Activated CD4-positive, alpha-beta T cell treated with anti-CD3 and anti-CD28 coated beads, Interleukin-2, amount 50 U/mL, for 1 hour (primary cell): Measurements from ENCODE around the gene COL18A1.

Experiments used
- DNase-seq: peaks from one replicate; pipeline ENCODE4 v3.0.0-alpha.2; 2020

Gene COL18A1

DNA sequence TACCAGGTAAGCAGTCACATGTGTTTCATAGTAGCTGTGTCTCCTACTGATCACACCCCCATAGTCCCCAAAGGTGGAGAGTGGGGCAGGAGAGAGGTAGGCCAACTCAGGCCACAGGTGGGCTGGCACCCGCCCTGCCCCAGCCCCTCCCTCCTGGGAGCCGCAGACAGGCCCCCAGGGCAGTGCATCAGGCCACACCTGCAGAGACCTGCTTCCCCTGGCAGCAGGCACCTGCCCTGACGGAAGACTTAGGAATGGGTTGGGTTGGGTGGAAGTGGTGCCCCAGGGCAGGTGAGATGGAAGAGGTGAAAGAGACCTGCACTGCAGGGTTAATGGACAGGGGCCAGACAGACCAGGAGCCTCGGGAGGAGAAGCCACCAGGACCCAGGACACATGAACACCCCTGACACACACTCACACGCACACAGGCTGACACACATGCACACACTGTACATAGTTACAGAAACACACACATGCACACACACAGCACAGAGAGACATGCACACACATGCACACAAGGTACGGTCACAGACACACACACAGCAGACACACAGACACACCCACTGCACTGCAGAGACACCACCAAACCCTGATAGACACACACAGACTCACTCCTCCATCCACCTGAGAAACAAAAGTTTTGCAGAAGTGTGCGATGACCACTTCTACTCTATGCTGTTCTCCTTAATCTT lies 1.7 kb upstream of the COL18A1 start:
- DNase-seq: no peak

DNA sequence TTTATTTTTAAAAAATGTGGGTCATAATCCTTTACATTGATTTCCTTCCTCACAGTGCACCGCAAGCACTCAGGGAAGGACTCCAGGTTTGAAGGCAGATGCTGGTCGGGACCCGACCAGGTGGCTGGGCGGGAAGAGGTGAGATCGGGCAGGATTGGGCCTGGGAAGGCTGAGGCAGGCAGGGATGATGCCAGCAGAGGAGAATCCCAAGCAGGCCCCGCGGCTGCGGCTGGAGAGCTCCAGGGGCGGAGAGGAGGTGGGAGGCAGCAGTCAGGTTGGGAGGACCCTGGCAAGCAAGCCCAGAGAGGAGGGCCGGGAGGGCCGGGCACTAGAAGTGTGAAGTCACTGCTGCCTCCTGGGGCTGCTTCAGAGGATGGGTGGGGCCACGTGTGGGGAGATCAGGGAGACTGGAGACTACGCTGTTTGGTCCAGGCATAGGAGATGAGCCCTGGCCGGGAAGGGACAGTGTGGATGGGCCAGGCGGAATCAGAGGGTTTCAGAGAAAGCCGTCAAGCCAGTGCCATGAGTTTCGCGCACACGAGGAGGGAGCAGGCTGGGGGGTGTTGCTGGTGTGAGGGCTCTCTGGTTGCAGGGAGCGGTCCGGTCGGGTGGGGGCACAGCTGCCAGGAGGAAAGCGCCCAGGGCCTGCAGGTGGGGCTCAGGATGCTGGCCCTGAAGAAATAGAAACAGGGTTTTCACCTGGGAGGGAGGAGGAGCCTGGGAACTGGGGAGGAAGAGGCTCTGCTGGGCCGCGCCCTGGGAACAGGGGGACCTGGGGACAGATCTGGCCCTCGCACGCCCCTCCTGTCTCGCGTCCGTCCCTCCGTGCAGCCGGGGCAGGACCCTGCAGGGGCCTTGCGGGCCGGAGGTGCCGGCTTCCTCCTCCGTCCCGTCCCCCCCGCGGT lies 888 bp upstream of the COL18A1 start:
- no peak for DNase-seq

- no peak for DNase-seq
Observed at GRCh38 chr21:45405271-45405818, 380 bp downstream of the COL18A1 start.

DNA sequence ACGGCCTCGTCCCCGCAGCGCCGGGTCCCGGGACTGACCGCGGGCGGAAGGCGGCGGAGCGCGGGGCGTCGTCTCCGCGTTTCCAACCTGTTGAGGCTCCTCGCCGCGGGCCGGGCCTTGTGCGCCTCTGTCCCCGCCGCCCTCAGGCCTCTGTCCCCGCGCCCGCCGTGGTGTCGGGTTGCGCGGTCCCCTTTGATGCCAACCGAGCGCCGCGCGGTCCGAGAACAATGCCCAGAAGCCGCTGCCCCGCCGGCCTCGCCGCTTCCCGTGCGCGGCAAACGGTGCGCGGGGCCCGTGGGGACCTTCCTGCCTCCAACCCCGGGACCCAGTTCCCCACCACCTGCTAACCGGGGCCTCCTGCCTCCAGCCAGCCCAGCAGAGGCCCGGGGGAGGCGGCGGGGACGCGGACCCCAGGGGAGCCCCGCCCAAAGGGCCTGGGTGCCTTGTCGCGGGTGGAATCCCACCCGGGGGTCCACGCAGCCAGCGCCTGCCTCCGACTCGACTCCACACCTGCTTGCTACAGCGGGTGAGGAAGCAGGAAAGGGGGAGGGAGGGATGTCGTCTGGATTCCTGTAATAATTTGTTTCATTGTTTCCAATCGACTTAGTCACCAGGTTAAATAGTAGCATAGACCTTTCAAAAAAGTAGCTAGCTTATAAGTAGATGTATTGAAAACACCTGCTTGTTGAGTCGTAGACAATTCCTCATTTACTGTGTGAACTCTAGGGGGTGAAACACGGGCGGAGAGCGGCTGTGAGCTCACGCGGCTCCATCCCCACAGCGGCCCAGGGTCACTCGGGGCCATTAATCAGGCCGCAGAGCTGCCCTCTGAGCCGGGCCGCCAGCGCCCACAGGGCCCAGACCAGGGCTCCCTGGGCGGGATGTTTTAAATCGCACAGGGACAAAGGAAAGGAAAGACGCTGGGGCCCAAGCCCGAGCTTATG lies 1.1 kb downstream of the COL18A1 start:
- DNase-seq: no peak

- DNase-seq: no peak
Observed at GRCh38 chr21:45406801-45407628, 2.0 kb downstream of the COL18A1 start.

GRCh38 chr21:45407629-45408247 lies 2.8 kb downstream of the COL18A1 start:
- no peak for DNase-seq

DNA sequence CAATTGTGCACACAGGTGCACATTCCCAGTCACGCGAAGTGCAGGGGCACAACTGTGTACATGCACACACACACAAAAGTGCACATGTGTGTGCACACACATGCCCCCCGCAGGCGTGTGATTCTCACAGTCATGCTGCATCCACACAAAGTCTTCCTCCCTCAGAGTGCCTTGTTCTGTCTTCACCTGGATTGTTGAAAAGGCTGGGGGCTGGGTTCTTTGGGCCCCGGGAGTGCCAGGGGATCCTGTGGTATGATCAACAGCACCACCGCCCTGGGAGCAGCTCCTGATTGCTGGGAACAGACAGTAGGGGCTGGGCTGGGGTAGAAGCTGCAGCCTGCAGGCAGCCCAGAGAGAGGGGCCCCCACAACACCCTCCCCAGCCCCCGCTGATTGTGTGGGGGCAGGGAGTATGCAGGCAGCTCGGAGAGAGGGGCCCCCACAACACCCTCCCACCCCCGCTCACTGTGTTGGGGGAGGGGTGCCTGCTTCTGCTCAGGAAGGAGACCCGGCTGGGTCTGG lies 3.4 kb downstream of the COL18A1 start:
- no peak for DNase-seq

- DNase-seq: no peak
Observed at GRCh38 chr21:45408801-45409261, 3.9 kb downstream of the COL18A1 start.

- no peak for DNase-seq
Observed at GRCh38 chr21:45409466-45410150, 4.6 kb downstream of the COL18A1 start.

DNA sequence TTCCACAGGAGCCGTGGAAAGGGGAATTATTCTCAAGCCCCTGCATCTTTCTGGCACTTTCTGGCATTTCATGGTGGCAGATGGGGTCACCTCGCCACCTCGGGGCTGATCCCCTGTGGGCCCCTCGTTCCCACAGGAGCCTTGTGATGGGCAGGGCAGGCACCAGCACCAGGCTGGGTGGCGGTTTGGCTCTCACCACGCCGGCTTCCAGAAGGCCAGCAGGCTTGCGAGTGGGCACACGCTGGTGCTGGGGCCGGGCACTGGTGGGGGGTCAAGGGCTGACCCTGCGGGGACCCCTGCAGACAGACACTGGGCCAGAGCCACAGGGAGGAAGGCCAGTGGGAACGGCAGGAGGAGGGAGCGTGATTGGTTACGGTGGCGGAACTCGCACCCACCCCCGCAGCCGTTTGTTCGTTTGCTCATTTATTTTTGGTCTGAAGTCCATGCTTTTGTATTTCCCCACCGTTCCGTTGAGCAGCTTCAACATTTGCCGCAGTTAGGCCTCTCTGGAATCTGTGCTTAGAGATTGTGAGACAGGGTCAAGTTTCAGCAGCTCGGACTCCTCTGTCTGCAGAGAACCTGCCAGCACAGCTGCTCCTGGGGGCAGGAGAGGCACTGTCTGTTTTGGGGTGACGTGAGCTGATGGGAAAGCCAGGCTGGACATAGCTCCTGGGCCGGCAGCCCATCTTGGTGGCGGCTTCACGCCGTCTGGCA lies 5.3 kb downstream of the COL18A1 start:
- no peak for DNase-seq

GRCh38 chr21:45410865-45411809 lies 6.2 kb downstream of the COL18A1 start:
- DNase-seq: no peak

DNA sequence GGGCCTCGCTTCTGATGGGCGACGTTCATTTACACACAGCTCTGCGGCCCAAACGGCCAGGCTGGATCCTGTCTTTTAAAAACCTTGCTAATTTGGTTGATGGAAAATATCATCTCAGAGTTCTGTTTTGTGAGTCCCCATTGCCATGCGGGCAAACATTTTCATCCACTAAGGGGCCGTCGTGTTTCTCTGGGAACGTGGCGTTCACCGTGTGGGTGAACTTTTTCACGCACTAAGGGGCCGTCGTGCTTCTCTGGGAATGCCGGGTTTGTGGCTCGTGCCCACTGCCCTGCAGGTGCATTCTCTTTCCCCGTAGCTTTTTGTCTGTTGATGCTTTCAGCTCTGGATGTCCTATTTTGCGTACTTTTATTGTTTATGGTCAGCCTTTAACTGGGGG lies 6.8 kb downstream of the COL18A1 start:
- DNase-seq: no peak

- no peak for DNase-seq
Observed at GRCh38 chr21:45412491-45412890, 7.5 kb downstream of the COL18A1 start.

- DNase-seq: no peak
Observed at GRCh38 chr21:45412909-45413611, 8.1 kb downstream of the COL18A1 start.

GRCh38 chr21:45413922-45414321 lies 9.0 kb downstream of the COL18A1 start:
- no peak for DNase-seq

- no peak for DNase-seq
Observed at GRCh38 chr21:45414396-45415187, 9.6 kb downstream of the COL18A1 start.
